ENCODE data around the gene PLAC8L1.

Gene PLAC8L1

DNA sequence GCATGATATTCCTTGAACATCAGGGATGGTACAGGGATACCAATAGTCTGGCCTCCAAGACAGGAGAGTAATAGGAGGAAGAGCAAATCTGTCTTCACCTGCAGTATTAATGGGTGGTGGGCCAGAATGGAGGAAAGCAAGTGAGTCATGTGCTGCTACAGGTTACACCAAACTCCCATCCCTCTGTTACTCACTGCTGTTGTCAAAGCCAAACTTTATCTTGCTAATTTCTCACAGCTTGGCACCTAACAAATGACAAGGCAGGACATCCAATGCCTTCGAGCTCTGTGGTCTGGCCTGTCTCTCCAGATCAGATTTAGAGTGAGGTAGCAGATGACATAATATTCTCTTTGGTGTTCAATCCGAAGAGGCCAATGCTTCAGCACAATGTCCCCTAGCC is 26.8 kb downstream of the PLAC8L1 start:
- no peak for DNase-seq

DNA sequence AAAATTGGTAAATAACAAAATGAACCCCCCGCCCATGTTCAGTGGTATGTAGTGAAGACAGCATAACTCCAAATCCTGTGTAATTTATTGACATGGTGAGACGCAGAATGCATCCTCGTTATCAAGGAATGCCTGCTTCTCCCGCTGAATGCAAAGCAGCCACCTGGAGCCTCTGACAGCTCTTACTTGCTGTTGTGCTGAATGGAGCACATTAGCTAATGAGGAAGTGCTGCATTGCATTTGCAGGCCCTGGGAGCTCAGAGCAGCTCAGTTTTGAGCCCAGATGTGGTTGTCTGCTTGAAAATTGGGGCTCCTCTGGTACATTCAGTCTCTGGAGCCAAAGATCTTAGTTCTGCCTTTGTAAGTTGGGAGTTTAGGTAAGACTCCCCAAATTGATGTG is 28.9 kb downstream of the PLAC8L1 start:
- DNase-seq: no peak

DNA sequence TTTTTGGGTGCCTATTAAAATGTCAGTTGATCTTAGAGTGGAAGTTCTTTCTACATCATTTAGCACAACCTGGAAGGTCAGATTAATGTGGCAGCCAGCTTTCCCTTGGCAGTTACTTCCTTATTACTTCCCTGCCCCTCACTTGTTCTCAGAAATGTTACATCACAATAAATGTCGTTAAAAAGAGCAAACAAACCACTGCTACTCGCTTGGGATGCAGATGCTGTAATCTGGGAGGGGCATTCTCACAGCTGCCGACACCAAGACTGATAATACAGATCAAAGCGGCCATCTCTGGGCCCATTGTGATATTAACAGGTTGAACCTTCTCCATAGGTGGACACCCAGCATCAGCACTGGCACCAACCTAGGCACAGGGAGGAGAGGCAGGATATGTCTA is 29.3 kb downstream of the PLAC8L1 start:
- DNase-seq: no peak

DNA sequence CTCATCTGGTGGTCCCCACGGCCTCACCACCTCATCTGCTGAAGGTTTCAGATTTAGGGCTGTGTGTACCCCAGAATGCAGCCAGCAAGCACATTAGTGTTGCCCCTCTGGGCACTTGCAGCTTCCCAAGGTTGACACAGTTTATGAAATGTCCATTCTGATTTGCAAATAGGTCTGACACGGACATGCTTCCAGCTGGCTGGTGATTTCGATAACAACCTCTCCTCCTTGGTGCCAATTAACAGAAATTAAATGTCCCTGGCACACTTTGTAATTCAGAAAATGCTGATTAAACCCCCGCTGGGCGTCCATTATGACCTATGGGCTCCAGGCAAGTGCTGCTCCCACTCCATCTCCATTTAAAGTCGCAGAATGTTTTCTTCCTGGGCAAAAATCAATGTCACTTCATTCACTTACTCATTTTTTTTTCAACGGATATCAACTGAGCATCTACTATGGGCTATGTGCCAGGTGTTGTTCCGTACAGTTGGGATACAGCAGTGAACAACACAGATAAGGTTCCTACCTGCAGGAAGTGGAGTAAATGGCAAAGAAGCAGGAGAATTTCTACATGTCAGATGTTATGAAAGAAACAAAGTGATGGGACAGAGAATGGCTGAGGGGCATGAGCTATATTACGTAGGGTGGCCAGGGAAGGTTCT is 32.0 kb downstream of the PLAC8L1 start:
- DNase-seq: no peak

DNA sequence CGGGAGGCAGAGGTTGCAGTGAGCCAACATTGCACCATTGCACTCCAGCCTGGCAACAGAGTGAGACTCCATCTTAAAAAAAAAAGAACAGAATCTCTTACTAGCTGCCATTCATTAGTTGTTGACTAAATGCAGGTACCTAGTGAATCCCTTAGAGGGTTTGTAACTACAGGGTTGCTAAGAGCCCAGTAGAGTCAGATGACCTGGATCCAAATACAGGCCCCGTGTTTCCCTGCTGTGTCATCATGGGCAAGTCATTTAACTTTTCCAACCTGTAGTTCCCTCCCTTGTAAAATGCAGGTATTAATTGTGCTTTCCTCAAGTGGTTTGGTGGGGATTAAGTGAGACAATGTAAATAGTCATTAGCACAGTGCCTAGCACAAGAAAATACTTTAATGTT is 32.8 kb downstream of the PLAC8L1 start:
- no peak for DNase-seq

DNA sequence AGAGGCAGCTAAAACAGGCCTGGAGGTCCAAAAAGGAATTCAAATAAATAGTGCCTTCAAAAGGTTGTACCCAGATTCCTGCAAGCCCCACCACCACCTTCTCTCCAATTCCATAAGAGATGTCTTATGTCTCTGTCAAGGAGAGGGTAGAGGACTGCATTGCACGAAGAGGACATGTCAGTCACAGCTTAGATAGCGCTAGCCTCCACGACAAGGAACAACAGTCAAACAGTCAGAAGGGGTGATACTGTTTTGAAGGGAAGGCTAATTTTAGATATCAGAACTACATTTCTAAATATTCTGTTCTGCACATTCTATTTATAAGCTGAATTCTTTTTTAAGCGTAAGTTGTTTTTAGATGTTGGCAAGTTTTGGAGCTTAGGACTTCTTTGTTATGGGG is 34.2 kb downstream of the PLAC8L1 start:
- DNase-seq: no peak

DNA sequence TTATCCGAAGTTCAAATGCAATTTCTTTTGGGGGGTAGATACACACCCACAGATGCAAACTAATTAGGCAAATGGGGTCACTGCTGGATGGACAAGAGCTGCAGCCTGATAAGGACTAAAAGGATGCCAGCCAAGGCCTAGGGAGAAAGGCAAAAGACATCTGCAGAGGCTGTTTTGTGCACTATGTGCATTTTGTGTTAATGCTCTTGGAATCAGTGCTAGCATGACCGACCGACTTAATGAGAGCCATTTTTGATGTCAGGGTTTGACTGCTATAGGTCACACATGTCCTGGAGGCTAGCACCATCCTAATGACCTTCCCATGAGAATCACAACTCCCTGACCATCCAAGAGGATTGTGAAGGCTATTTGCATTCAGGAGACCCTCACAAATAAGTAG is 34.6 kb downstream of the PLAC8L1 start:
- no peak for DNase-seq

DNA sequence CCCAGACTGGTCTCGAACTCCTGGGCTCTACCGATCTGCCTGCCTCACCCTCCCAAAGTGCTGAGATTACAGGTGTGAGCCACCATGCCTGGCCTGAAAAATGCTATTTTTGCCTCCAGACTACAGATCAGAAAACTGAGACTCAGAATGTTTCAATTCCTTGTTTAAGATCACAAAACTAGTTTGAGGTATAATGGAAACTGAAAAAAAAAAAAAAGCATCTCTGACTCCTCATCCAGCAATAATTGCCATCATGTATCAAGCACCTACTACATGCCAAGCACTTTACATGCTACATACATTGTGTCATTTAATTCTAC is 35.6 kb downstream of the PLAC8L1 start:
- DNase-seq: no peak

DNA sequence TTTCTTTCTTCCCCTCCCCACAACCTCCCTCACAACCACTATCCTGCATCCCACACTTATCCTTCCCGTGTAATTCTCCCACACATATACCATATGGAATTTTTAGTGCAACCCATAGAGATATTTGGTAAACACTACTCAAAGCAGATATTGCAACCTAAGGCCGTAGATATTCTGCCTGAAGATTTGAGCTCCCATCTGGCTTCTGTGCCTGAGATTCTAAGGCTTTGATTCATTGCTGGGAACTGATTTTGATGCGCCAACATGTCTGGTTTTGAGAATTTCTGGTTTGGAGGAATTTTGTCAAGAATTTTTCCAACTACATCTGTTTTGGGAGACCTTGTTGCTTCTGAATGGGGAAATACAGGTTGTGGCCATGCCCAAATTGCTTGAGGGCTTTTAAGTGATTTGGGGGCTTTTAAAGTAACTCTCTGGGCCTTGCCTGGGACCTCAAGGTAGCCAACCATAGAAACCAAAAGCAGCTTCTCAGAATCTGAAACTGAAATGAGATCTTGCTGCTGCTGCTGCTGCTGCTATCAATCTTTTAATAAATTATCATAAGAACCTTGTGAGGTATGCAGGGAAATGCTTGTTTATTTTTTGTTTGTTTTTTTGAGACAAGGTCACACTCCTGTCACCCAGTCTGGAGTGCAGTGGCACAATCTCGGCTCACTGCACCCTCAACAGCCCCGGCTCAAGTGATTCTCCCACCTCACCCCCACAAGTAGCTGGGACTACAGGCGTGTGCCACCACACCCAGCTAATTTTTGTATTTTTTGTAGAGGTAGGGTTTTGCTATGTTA is 36.2 kb downstream of the PLAC8L1 start:
- no peak for DNase-seq

DNA sequence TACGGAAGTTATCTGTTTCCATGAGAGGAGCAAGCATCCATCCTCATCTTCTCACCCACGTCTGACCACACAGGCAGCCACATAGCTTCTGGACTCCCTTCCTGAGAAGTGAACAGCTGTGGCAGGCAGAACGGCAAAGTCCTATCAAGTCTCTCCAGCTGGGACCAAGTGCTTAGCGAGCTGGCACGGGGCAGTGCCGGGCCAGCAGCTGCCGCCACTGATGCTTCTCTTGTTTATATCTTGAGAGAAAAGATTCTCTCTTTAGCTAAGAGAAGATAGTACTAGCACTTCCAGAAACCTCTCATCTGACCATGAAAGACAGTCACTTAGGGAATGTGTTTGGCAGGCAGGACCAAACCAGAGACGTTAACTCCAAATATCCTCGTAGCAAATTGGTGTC is 37.2 kb downstream of the PLAC8L1 start:
- DNase-seq: no peak

DNA sequence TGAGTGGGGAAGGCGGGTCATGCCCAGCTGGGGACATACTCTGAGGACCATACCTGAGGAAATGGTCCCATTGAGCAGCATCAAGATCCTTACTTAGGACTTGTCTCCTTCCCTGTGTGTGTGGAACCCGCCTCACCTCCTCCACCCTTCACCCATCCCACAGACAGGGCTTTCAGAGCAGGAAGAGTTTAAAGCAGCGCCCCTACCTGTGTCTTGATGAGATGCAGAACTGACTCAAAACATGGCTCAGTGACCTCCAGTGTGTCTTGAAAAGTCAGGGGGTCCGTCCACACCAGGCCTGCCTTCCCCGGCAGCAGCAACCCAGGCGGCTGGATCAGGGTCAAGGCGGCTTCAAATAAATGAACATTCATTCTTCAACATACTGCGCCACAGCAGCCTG is 38.4 kb downstream of the PLAC8L1 start:
- DNase-seq: no peak

DNA sequence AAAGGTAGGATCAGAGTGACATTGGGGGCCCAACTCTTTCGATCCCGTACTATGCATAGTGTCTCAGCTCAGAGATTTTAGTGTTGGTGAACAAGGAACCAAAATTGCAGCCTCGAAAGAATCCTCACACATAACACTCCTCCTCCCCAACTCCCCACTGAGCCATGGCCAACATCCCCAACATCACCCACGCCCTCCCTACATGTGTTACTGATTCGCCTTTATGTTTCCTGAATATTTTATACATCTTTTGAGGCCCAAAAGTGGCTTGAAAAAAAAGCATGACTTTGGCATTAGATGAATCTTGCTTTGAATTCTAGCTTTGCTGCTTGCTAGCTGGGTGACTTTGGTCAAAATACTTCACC is 45.2 kb downstream of the PLAC8L1 start:
- no peak for DNase-seq

DNA sequence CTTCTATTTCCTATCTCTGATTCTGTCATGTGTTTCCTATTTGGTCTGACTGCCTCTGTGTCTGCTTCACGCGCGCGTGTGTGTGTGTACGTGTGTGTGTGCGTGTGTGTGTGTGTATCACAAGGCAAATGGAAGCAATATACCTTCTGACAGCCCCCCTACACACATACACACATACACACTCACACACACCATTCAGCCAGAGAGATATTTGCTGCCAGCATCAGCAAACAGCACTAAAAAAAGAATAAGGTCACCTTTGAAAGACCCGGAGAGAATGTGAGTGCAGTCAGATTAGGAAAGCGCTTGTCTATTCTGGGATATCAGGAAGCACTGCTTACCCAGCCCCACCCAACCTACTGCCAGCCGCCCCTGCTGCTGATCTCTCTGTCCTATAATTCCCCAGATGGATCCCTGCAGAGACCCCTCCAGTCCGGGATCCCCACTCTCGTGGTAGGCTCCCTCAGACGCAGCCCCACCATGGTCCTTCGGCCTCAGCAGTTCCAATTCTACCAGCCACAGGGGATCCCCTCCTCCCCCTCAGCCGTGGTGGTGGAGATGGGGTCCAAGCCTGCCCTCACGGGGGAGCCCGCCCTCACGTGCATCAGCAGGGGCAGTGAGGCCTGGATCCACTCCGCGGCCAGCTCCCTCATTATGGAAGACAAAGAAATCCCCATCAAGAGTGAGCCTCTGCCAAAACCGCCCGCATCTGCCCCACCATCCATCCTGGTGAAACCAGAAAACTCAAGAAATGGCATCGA is 45.7 kb downstream of the PLAC8L1 start:
- DNase-seq: no peak

DNA sequence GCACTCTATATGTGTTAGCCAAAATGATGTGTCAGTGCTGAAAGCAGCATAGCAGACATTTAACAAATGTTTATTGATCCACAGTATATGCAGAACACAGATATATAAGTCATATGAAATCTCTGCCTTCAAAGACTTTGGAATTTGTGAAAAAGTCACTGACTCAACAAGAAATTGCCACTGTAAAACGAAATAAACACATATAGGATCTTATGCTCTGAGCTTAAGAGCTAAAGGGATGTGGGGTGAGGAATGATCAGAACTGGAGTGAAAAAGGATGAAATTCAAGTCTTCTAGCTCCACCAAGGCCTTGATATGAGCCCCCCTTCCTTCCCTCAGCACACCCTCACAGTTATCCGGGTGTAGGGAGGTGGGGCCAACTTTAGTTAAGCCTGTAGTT is 49.9 kb downstream of the PLAC8L1 start:
- no peak for DNase-seq

DNA sequence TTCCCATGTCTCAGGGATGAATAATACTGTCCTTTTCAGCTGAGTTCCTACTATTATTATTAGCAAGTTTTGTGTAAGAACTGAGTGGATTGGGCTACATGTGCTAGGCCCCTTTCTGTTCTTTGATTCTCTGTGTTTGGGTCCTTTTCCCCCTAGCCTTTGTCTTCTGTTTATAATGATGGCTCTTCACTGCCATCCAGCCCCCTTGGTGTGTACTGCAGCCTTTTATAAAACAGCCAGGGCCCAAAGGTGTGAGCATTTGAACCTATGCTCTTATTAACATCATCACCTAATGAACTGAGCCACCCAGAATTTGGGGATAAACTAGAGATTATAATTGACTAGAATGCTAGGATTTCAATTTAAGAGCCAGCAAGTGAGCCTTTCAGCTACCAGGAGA is 52.6 kb downstream of the PLAC8L1 start:
- DNase-seq: no peak

DNA sequence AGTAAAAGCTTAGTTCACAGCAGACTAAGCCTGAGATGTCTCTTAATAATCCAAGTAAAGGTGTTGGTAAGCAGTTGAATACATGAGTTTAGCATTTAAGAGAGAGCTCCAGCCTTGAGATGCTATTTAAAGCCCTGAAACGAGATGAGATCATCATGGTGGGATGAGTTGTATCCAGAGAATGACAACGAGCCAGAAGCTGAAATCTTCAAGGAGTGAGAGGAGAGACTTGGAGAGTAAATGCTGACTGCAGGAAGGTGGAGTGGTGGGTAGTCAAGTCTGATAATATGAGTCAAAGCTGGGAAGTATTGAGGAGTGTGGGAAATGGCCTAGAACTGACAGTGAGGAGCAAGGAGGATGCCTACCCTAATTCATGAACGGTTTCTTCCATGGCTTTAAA is 53.7 kb downstream of the PLAC8L1 start:
- no peak for DNase-seq

DNA sequence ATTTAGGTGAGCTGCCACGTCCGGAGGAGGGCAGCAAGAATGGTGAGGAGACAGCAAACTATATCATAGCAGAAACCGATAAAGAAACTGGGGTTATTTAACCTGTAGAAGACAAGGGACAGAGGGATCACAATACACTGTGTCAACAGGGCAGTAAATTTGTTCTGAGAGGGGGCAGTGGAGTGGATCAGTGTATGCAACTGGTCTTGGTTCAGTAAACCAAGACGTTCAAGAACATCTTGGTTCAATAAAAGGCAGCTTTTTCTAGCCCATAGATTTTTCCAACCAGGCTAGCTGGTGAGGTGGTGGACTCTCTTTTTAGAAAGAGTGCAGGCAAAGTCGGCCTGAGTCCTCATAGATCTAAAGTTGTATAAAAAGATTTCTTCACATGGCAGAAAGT is 55.3 kb downstream of the PLAC8L1 start:
- no peak for DNase-seq

DNA sequence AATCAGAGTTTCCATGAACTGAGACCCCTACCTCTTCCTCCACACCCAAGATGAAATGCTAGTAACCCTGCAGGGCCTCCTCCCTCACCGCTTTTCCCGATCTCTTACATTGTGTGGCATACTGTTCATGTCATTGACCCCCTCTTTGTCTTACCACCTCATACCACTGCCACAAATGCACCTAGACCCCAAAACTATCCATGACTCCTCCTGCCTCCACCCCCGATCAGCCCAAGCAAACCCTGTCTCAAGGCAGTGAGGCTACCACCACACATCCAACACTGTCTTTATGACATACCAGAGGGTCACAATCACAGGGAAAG is 55.7 kb downstream of the PLAC8L1 start:
- no peak for DNase-seq

DNA sequence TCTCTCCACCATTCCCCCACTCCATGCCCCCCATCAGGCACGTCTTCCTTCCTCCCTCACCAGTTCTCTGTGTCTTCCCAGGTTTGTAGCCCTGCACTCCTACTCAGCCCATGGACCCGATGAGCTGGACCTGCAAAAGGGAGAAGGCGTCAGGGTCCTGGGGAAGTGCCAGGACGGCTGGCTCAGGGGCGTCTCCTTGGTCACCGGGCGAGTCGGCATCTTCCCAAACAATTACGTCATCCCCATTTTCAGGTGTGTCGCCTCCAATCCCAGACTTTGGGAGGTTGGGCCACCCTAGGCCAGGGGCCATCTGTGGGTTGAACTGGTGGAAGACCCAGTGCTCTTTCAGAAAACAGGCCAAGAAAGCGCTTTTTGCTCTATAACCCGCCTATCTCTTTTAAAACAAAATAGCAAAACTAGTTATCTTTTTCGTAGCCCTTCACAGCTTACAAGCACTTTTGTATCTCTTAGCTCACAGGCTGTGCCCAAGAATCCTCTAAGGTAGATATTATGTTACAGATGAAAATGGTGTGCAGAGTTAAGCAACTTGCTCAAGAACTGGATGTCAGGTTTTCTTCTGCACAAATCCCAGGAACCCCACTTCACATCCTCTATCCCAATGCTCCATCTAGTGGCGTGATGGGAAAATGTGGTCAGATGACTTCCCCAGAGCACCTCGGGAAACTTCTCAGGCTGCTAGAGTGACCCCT is 56.2 kb downstream of the PLAC8L1 start:
- DNase-seq: no peak

DNA sequence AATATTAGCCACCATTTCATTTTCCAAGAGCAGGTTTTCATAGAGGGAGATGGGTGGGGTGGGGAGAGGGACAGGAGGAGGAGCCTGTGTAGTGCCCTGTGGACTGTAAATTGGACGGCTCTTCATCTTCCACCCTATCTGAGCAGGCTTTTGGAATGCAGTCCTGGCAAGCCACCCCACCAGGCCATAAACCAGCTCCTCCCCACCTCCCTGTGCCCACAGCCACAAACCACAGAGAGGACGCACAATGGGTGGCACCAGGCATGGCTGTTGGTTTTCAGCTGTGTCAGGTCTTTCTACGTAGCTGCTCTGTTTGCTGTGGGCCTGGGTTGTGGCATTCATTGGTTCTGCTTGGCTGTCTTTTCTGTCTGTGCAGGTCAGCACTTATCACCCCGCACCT is 58.0 kb downstream of the PLAC8L1 start:
- no peak for DNase-seq

DNA sequence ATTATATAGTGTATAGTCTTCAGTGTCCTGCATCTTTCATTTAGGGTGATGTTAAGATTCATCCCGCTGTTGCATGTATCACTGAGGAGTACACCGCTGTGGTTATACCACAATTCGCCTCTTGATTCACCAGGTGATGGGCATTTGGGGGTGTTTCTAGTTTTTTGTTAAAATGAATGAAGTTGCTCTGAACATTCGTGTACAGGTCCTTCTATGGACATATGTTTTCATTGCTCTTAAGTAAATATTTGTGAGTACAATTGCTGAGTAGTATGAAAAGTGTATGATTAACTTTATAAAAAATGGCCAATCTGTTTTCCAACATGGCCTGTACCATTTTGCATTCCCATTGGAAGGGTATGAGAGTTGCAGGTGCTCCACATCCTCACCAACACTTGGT is 61.7 kb downstream of the PLAC8L1 start:
- no peak for DNase-seq

DNA sequence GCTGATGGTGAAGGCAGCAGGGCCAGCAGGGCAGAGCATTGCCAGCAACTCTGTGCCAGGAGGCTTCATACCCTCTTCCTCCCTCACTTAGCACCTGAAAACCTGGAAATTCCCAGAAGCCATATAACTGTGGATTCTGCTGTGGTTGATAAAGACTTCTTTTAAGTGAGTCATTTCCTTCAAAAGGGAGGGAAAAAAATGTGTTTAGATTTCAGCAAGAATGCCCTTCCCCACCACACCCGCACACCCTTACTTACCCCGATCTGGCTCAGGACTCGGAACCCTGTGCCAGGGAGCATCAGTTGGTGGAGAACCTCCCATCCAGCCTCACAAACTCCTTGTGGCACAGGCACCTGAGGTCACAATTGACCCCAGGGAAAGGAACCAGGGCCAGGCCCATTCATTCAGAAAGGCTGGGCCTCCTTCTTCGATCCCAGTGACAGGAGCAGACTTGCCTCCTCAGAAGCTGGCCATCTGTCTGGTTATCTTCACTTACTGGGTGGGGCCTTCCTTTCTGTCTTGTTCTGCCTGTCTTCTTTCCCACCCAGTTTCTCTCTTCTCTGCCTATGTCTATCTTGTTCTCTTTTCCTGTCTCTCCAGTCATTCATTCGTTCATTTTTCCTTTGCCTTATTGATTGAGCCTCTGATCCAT is 62.6 kb downstream of the PLAC8L1 start:
- DNase-seq: no peak

DNA sequence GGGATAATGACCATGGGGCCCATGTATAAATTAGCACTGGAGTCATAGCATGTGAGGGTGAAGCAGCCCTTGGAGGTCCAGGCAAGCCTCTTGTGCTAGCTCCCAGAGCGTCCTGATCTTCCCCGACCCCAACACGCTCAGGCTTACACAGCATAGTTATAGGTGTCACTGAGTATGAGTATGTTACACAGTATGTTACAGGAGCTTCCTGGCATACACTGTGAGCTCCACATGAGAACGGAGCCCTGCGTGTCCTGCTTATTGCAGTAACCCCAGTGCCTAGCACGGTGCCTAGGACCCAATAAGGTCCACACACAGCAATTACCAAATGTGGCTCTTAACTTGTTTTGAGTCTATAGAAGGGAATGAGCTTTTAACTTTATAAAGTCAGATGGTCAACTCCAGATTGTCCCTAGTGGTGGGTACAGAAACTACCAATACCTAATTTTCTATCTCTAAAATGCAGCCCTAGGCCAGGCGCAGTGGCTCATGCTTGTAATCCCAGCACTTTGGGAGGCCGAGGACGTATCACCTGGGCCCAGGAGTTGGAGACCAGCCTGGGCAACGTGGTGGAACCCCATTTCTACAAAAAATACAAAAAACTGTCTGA is 64.1 kb downstream of the PLAC8L1 start:
- no peak for DNase-seq
